ENCODE measurements around the gene CEP89.

DNA sequence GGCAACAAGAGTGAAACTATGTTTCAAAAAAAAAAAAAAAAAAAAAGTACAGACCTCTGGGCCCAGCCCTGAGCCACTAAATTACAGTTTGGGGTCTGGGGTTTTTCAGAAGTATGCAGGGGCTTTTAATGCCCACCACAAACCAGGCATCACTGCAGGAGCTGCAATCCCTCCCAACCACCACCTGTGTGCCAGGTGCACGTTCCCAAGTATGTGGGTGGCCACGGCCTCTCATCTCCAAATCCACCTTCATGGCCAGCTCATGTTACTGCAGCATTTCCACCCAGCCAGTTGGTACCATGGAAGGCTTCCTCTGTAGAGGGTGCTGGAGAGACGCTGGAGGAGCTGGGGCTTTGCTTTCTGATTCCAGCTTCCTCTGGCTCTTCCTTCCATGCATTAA lies 26.5 kb downstream of the CEP89 start:
- TF ChIP-seq JUN (CRISPR knock-in tag; IDR thresholded peaks at IDR 0.05), result no peak
- TF ChIP-seq, protein P1, sequence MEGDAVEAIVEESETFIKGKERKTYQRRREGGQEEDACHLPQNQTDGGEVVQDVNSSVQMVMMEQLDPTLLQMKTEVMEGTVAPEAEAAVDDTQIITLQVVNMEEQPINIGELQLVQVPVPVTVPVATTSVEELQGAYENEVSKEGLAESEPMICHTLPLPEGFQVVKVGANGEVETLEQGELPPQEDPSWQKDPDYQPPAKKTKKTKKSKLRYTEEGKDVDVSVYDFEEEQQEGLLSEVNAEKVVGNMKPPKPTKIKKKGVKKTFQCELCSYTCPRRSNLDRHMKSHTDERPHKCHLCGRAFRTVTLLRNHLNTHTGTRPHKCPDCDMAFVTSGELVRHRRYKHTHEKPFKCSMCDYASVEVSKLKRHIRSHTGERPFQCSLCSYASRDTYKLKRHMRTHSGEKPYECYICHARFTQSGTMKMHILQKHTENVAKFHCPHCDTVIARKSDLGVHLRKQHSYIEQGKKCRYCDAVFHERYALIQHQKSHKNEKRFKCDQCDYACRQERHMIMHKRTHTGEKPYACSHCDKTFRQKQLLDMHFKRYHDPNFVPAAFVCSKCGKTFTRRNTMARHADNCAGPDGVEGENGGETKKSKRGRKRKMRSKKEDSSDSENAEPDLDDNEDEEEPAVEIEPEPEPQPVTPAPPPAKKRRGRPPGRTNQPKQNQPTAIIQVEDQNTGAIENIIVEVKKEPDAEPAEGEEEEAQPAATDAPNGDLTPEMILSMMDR (IDR thresholded peaks at IDR 0.05), result no peak
- no peak for TF ChIP-seq CREM (CRISPR knock-in tag; IDR thresholded peaks at IDR 0.05)
